Measurements from ENCODE around the gene CYLD.

Gene CYLD

GRCh38 chr16:50830698-50831097 is 88.8 kb downstream of the CYLD start:
- TF ChIP-seq YY1 (IDR thresholded peaks at IDR 0.05; ENCODE audit: low read depth), result no peak
- TF ChIP-seq ZBTB7A (IDR thresholded peaks at IDR 0.05; ENCODE audit: low read depth), result no peak
- TF ChIP-seq NFIC (IDR thresholded peaks at IDR 0.05), result no peak
- TF ChIP-seq TEAD4 (IDR thresholded peaks at IDR 0.05), result no peak
- TF ChIP-seq CREB1 (IDR thresholded peaks at IDR 0.05; ENCODE audit: low read depth), result no peak

GRCh38 chr16:50831751-50832150 is 89.9 kb downstream of the CYLD start:
- no peak for TF ChIP-seq ZBTB7A (IDR thresholded peaks at IDR 0.05; ENCODE audit: low read depth)
- TF ChIP-seq TAF1 (IDR thresholded peaks at IDR 0.05; ENCODE audit: low read depth), result no peak
- TF ChIP-seq YY1 (IDR thresholded peaks at IDR 0.05; ENCODE audit: low read depth), result no peak
- no peak for TF ChIP-seq EP300 (IDR thresholded peaks at IDR 0.05; ENCODE audit: borderline replicate concordance)
- TF ChIP-seq FOXM1 (IDR thresholded peaks at IDR 0.05; ENCODE audit: borderline replicate concordance, low read depth), result no peak
- TF ChIP-seq TEAD4 (IDR thresholded peaks at IDR 0.05), result no peak
- TF ChIP-seq REST (IDR thresholded peaks at IDR 0.05; ENCODE audit: low read depth), result no peak
- TF ChIP-seq USF1 (IDR thresholded peaks at IDR 0.05), result no peak
- TF ChIP-seq NFIC (IDR thresholded peaks at IDR 0.05), result no peak
- no peak for TF ChIP-seq RAD21 (IDR thresholded peaks at IDR 0.05; ENCODE audit: low read depth)
- no peak for TF ChIP-seq EGR1 (IDR thresholded peaks at IDR 0.05)
- TF ChIP-seq TCF12 (IDR thresholded peaks at IDR 0.05; ENCODE audit: low read depth), result no peak
- no peak for TF ChIP-seq MAX (IDR thresholded peaks at IDR 0.05)
- TF ChIP-seq CEBPB (IDR thresholded peaks at IDR 0.05), result no peak
- TF ChIP-seq CREB1 (IDR thresholded peaks at IDR 0.05; ENCODE audit: low read depth), result no peak

GRCh38 chr16:50833929-50834328 is 92.0 kb downstream of the CYLD start:
- TF ChIP-seq EGR1 (IDR thresholded peaks at IDR 0.05), result no peak
- no peak for TF ChIP-seq CEBPB (IDR thresholded peaks at IDR 0.05)
- no peak for TF ChIP-seq NFIC (IDR thresholded peaks at IDR 0.05)
- TF ChIP-seq RAD21 (IDR thresholded peaks at IDR 0.05; ENCODE audit: low read depth), result no peak
- TF ChIP-seq ZBTB7A (IDR thresholded peaks at IDR 0.05; ENCODE audit: low read depth), result no peak
- TF ChIP-seq TCF12 (IDR thresholded peaks at IDR 0.05; ENCODE audit: low read depth), result no peak
- no peak for TF ChIP-seq TEAD4 (IDR thresholded peaks at IDR 0.05)
- TF ChIP-seq FOXM1 (IDR thresholded peaks at IDR 0.05; ENCODE audit: borderline replicate concordance, low read depth), result no peak
- TF ChIP-seq EP300 (IDR thresholded peaks at IDR 0.05; ENCODE audit: borderline replicate concordance), result no peak
- no peak for TF ChIP-seq TAF1 (IDR thresholded peaks at IDR 0.05; ENCODE audit: low read depth)
- no peak for TF ChIP-seq REST (IDR thresholded peaks at IDR 0.05; ENCODE audit: low read depth)
- TF ChIP-seq CREB1 (IDR thresholded peaks at IDR 0.05; ENCODE audit: low read depth), result no peak

GRCh38 chr16:50834701-50835100 is 92.8 kb downstream of the CYLD start:
- no peak for TF ChIP-seq MAX (IDR thresholded peaks at IDR 0.05)
- no peak for TF ChIP-seq USF1 (IDR thresholded peaks at IDR 0.05)
- no peak for TF ChIP-seq REST (IDR thresholded peaks at IDR 0.05; ENCODE audit: low read depth)
- no peak for TF ChIP-seq NFIC (IDR thresholded peaks at IDR 0.05)
- TF ChIP-seq TEAD4 (IDR thresholded peaks at IDR 0.05), result no peak
- TF ChIP-seq FOXM1 (IDR thresholded peaks at IDR 0.05; ENCODE audit: borderline replicate concordance, low read depth), result no peak
- TF ChIP-seq CREB1 (IDR thresholded peaks at IDR 0.05; ENCODE audit: low read depth), result no peak
